Cardiac muscle cell (in vitro differentiated cells and primary cell): ENCODE measurements around the gene PRPF38B. TPM values are rescaled to one million over a fixed set of nuclear protein-coding genes. Genes with fewer than 3 reads are reported as not detected.

Source experiments
- DNase-seq, 2 donors: peaks; one replicate each; pipeline versions ENCODE4 v3.0.0 to v3.0.0-alpha.2; 2010 to 2017; ENCODE audit warnings: low read depth in 1 of 2, low spot score in 1 of 2
- H3K27ac ChIP-seq: fragments of 200-600 bp; sonication (generic); 2 replicates; pipeline ENCODE4 v1.5.1; 2016
- H3K27me3 ChIP-seq: fragments of 200-600 bp; sonication (generic); 2 replicates; pipeline ENCODE4 v1.6.0; 2016; ENCODE audit warnings: control low read depth
- H3K36me3 ChIP-seq: fragments of 200-600 bp; sonication (generic); 2 replicates; pipeline ENCODE4 v1.5.1; 2016; ENCODE audit warnings: control low read depth
- H3K4me1 ChIP-seq: fragments of 200-600 bp; sonication (generic); 2 replicates; pipeline ENCODE4 v1.8.1; 2017; ENCODE audit warnings: low read depth, mild to moderate bottlenecking, mixed run types
- H3K4me3 ChIP-seq: fragments of 200-600 bp; sonication (generic); 2 replicates; pipeline ENCODE4 v1.5.1; 2016; ENCODE audit warnings: mild to moderate bottlenecking
- H3K9me3 ChIP-seq: fragments of 200-600 bp; sonication (generic); 2 replicates; pipeline ENCODE4 v1.5.1; 2017; ENCODE audit warnings: low read depth, mild to moderate bottlenecking, control low read depth
- CTCF ChIP-seq: IDR thresholded peaks from 2 replicates; pipeline ENCODE4 v1.5.1; 2012; ENCODE audit warnings: low read depth, mild to moderate bottlenecking, low read length
- polyA plus RNA-seq: library from polyadenylated mRNA; unstranded; fragments of >200 nt; fragmentation: Nextera tagmentation; extraction: Ambion mirVana; gene quantifications from 2 replicates; pipeline ENCODE4 v1.2.1, GENCODE V29; 2016
- total RNA-seq: library from RNA; depleted of rRNA; stranded (reverse); fragments of >200 nt; gene quantifications from 2 replicates; pipeline ENCODE4 v1.2.3, GENCODE V29; 2016

The PRPF38B gene
- total and polyA plus RNA-seq, 2 experiments from 2014 or later = 24.2 to 35.0 TPM

GRCh38 chr1:108718927-108719655, 27.0 kb downstream of the PRPF38B start:
- no peaks in the 10 kb centered on the region for H3K9me3 ChIP-seq
- no peak overlapping the region for H3K27ac ChIP-seq
- no peaks in the 10 kb centered on the region for H3K27me3 ChIP-seq
- H3K36me3 ChIP-seq = no peaks in the 10 kb centered on the region
- no peaks in the 10 kb centered on the region for H3K4me1 ChIP-seq
- no peak for TF ChIP-seq CTCF
- DNase-seq = no peak
- no peak overlapping the region for H3K4me3 ChIP-seq

- peak in 1 of 2 donors; percentile 81 for DNase-seq
- H3K27ac ChIP-seq = no peak overlapping the region
- no peaks in the 10 kb centered on the region for H3K9me3 ChIP-seq
- H3K27me3 ChIP-seq = no peaks in the 10 kb centered on the region
- H3K36me3 ChIP-seq = no peaks in the 10 kb centered on the region
- H3K4me3 ChIP-seq = no peak overlapping the region
- H3K4me1 ChIP-seq = no peaks in the 10 kb centered on the region
- no peak for TF ChIP-seq CTCF
Observed at GRCh38 chr1:108719656-108720435, 27.7 kb downstream of the PRPF38B start.

- no peak for TF ChIP-seq CTCF
- H3K27ac ChIP-seq = no peak overlapping the region
- H3K4me3 ChIP-seq = no peak overlapping the region
- H3K4me1 ChIP-seq = no peaks in the 10 kb centered on the region
- no peaks in the 10 kb centered on the region for H3K27me3 ChIP-seq
- H3K9me3 ChIP-seq = no peaks in the 10 kb centered on the region
- peak in 1 of 2 donors; percentile 14 for DNase-seq
- no peaks in the 10 kb centered on the region for H3K36me3 ChIP-seq
Observed at GRCh38 chr1:108722292-108722691, 30.2 kb downstream of the PRPF38B start.

- no peak for DNase-seq
- no peak overlapping the region for H3K27ac ChIP-seq
- H3K9me3 ChIP-seq = no peaks in the 10 kb centered on the region
- no peaks in the 10 kb centered on the region for H3K27me3 ChIP-seq
- H3K36me3 ChIP-seq = no peaks in the 10 kb centered on the region
- H3K4me1 ChIP-seq = no peaks in the 10 kb centered on the region
- TF ChIP-seq CTCF = no peak
- no peak overlapping the region for H3K4me3 ChIP-seq
Observed at GRCh38 chr1:108725906-108726305, 33.8 kb downstream of the PRPF38B start.

GRCh38 chr1:108728327-108728923, 36.3 kb downstream of the PRPF38B start:
- H3K9me3 ChIP-seq = no peaks in the 10 kb centered on the region

More at GRCh38 chr1:108728327-108728923, 36.3 kb downstream of the PRPF38B start:
- no peaks in the 10 kb centered on the region for H3K4me1 ChIP-seq
- H3K27ac ChIP-seq = no peak overlapping the region
- H3K36me3 ChIP-seq = no peaks in the 10 kb centered on the region
- H3K27me3 ChIP-seq = no peaks in the 10 kb centered on the region
- TF ChIP-seq CTCF = no peak
- DNase-seq = no peak
- no peak overlapping the region for H3K4me3 ChIP-seq
